ENCODE data around the gene SEC14L1.

SEC14L1 gene

DNA sequence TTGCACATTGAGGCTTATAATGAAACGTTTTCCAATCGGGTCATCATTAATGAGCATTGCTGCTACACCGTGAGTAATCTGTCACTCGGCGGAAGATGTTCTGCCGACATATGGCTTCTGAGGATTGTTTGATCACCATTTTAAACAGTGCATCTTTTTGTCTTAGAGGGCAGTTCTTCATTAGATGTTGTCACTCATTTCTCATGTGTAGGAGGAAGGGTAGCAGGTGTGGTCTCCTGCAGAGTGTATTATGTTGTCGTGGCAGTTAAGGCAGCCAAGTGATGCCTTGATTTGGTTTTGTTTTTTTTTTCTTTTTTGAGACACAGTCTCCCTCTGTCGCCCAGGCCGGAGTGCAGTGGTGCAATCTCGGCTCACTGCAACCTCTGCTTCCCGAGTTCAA lies 50.5 kb downstream of the SEC14L1 start:
- no peak for DNase-seq (ENCODE audit: low read depth)

DNA sequence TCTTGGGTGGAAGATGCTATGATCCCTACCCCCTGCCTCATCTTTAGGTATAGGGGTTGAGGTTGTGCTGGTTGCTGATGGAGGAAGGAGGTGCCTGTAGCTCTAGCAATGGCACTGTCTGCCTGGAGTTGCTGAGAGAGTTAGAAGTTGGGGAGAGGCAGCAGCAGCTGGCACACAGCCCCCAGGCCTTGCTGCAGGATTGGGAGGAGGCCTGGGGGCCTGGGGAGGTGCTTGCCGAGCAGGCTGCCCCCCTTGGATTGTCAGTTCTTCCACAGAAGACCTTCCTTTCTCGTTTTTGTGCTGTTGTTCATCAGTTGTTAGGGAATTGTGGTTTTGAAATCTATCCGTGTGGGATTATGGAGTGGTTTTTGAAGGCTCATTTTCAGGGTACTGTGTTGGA lies 52.9 kb downstream of the SEC14L1 start:
- DNase-seq (ENCODE audit: low read depth) = no peak

DNA sequence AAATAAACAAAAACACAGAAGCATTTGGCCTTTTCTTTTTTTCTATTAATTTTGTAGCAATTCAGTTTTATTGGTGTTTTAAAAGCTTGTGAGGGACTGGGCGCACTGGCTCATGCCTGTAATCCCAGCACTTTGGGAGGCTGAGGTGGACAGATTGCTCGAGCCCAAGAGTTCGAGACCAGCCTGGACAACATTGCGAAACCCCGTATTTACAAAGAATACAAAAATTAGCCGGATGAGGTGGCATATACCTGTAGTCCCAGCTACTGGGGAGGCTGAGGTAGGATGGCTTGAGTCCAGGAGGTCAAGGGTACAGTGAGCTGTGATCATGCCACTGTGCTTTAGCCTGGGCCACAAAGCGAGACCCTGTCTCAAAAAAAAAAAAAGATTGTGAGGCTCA lies 53.4 kb downstream of the SEC14L1 start:
- DNase-seq (ENCODE audit: low read depth) = no peak

DNA sequence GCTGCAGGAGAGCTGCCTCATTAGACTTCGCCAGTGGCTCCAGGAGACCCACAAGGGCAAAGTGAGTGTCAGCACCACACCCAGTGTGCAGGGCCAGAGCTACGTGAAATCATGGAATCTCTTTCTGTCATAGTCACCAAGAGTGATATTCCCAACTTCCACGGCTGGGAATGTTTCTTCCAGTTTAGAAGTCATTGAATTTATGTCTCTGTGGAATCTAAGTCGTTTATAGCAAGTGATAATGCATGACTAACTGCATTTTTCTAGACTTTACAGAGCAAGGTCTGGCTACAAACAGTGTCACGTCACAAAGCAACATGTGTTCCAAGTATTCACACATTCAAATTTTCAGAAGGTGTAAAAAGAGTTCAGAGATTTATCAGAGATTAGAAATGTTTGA lies 55.5 kb downstream of the SEC14L1 start:
- no peak for DNase-seq (ENCODE audit: low read depth)

DNA sequence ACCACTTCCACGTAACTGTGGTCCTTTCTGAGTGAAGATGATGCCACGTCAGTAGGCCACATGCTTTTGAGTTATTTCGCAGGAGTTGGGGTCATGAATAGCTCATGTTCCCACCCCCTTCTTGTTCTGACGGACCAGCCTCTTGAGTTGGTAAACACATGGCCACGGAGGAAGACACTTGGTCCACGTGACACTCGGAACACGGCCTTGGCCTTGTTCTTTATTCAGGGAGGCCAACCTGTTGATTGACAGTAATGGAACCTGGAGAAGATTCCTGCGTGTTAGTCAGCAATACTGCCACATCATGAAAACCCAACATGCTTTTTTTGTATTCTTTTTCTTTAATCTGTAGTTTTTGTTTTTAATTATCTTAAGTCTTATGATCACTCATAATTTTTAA lies 56.3 kb downstream of the SEC14L1 start:
- DNase-seq (ENCODE audit: low read depth) = no peak

DNA sequence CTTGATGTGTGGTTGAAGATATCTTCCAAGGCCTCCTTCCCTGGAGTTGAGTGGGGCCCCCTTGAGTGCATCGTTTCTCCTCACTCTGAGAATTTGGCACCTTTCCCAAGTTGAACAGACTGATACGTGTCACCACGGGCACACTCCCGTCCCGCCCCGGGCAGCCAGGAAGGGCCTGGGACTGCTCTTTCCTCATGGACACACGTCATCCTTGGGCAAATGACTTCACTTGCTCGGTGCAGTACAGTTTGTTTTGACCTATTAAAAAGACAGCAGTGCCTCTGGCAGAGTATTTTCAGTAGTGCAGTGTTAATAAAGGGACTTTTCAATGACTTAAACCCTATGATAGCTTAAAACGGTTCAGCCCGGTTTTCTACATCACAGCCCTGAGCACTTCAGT lies 59.9 kb downstream of the SEC14L1 start:
- no peak for DNase-seq (ENCODE audit: low read depth)

DNA sequence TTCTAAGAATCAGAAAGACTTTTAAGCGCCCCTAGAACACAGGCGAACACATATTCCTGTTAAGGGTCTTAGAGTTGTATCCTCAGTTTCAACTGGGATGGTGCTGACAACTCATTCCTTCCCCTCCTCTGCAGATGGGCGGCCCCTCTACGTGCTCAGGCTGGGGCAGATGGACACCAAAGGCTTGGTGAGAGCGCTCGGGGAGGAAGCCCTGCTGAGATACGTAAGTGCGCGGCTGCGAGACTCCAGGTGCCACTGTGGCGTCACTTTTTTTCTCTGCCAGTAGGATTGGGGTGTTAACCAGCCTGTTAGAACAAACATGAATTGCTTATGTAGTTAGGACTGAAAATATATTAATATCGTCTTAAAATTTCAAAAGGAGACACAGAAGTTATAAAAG lies 62.7 kb downstream of the SEC14L1 start:
- no peak for DNase-seq (ENCODE audit: low read depth)

DNA sequence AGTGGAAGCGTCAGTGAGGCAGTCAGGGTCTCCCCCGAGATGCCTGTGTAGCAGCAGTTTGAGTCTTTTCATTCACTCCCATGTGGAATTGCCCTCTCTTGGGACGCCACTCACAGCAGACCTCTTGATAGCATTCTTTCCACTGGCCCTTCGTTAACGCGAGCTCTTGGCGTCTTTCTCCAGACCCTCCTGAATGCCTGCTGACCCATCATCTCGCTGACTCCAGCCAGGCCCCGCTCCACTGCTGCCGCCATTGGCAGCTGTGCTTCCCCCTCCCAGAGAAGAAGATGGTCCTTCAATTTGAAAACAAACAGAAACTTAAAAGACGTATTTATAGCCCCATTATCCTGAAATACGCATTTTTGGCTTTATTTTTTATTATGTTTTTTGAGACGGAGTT lies 63.1 kb downstream of the SEC14L1 start:
- DNase-seq (ENCODE audit: low read depth) = no peak

DNA sequence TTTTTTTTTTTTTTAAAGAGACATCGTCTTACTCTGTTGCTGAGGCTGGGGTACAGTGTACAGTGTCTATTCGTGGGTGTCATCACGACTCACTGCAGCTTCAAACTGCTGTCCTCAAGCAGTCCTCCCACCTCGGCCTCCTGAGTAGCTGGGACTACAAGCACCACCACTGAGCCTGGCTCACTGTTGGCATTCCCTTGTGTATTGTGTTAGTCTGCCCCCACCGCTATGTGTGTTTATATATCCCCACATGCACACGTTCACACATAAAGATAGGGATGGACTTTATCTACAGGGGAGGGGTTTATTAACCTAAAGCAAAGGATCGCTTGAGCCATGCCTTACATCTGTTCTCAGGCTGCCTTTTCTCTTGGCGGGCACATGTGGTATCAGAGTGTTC lies 63.8 kb downstream of the SEC14L1 start:
- no peak for DNase-seq (ENCODE audit: low read depth)

DNA sequence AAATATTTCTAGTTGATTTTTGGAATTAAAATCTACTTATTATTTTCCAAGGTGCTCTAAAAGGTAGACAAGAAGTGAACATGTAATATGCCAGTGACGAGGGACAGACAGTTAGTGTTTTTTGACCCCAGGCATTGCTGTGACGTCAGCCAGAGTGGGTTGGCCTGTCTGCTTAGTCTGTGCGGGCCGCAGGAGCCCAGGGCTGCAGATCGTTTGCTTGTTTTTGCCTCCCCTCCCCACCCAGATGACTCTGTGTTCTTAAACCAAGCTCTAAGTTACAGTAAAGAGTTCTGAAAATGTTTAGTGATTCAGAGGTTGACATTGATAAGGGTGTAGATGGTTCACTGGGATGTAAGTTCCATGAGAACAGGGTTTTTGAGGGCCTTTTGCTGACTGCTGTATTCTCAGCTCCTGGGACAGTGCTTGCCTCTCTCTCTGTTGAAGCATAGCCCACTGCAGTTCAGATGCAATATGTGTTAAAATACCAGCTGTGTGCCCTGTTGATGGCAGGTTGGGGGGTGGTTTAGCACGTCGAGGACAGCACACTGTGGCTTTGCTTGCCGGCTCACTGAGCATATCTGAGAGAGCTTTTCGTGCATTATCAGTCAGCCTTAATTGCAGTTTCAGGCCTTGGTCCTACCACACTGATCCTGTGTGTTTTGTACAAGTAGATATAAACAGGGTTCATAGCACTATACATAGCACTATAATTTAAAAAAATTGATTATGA lies 64.8 kb downstream of the SEC14L1 start:
- no peak for DNase-seq (ENCODE audit: low read depth)

DNA sequence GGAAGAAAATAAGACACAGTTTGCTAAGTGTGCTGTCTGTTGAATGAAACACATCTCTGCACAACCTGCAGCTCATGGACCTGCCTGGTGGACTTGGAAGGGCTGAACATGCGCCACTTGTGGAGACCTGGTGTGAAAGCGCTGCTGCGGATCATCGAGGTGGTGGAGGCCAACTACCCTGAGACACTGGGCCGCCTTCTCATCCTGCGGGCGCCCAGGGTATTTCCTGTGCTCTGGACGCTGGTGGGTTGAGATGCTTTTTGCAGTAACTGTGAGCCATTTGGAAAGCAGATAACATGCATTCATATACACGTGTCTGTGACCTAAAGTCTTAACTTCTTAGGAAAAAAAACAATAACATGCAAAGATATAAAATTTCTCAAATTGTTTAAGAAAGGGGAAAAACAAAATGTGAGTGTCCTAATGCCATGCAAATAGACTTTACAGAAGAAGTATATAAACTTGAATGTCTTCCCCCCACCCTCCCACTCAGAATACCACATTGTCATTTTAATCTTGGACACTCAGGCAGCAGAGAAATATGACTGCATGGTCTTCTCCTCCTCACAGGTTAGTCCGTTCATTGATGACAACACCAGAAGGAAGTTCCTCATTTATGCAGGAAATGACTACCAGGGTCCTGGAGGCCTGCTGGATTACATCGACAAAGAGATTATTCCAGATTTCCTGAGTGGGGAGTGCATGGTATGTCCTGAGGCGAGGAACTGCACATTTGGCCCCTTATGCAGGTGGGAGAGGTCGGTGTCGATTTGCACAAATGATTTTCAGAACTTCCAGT lies 65.6 kb downstream of the SEC14L1 start:
- no peak for DNase-seq (ENCODE audit: low read depth)

DNA sequence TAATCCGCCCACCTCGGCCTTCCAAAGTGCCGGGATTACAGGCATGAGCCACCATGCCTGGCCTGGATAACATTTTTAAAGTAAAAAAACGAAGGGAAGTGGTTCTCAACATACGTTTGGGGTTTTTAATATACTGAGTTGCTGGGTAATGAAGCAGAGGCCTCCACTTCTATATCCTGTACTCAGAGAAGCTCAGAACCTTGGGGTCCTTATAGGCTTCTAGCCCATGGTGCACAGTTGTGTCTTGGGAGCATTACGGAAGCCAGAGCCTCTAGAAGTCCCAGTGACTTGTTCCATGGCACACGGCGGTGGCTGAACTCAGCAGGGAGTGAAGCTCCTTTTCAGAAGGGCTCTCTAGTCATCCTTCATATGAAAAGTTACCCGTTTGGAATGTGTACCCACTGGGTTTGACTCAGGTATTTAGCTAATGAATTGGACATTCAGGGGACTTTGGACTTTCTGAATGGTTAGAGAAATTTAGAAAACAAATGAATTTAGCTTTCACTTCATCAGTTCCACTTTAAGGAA lies 67.0 kb downstream of the SEC14L1 start:
- no peak for DNase-seq (ENCODE audit: low read depth)

DNA sequence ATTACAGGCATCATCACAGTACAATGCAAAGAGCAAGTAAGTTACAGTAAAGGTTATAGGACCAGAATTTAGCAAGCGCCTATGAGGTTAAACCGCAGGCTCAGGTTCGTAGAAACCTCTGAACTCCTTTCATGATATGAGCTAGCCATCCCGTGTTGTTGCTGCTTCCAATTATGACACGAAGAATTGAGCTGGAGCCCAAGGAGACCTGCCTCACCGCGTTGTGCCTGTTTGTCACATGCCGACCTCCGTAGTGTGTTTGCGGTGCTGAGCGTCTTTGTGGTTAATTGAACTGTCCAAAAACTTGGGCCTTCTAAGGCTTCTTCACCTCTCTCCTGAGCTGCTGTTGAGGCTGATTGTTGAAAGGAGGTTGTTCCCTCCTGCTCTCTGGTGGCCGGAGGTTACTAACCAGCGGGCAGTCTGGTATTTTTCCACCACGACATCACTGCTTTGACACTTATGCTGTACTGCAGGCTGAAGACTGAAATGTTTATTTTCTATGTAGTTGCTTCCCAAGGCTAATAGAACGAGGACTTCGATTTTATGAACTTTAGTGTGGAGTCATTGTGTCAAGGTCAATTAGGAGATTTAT lies 67.5 kb downstream of the SEC14L1 start:
- DNase-seq (ENCODE audit: low read depth) = no peak

DNA sequence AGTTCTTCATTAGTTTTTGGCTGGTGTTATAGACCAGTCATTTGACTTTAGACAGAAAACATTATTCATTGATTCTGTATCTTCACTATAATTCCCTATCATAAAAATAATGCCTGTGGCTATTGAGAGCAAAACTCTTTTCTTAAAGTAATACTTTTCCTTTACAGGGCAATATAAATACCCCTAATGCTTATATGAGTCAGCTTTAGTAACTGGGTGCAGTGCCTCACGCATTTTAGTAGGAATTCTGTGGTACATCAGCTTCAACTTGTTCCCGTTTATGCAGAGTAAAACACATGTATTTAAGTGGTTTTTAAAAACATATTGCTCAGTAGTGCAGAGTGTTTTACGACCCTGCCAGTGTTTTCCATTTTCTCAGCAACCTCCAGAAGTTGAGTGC lies 68.1 kb downstream of the SEC14L1 start:
- no peak for DNase-seq (ENCODE audit: low read depth)

DNA sequence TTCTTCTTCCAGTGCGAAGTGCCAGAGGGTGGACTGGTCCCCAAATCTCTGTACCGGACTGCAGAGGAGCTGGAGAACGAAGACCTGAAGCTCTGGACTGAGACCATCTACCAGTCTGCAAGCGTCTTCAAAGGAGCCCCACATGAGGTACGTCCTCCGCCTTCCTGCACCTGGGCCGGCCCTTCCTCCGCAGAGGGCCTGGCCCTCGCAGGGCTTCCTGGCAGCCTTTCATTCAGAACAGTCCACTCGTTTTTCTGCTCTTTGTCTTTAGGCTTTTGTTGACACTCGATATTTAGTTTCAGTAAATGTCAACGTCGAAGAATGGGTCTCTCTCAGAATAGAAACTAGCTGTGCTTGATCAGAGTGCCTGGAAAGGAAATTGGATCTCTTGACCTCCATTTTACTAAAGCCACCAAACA lies 68.6 kb downstream of the SEC14L1 start:
- no peak for DNase-seq (ENCODE audit: low read depth)

DNA sequence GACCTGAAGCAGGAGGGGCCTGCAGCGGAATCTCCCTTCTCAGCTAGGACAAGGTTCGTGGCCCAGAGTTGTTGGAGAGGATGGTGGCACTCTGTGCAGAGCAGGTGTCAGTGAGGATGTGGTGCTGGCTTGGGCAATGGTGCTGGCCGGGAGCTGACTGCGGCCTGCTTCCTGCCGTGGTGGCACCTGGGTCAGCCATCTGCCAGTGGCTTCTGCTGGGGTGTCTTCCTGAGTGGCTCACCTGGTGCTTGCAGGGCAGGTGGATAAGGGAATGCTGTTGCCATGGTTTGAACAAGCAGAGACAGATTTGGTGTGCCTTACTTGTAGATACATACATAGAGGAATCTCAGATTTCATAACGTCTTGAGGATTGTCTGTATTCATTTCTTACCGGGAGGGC lies 69.6 kb downstream of the SEC14L1 start:
- DNase-seq (ENCODE audit: low read depth) = no peak

DNA sequence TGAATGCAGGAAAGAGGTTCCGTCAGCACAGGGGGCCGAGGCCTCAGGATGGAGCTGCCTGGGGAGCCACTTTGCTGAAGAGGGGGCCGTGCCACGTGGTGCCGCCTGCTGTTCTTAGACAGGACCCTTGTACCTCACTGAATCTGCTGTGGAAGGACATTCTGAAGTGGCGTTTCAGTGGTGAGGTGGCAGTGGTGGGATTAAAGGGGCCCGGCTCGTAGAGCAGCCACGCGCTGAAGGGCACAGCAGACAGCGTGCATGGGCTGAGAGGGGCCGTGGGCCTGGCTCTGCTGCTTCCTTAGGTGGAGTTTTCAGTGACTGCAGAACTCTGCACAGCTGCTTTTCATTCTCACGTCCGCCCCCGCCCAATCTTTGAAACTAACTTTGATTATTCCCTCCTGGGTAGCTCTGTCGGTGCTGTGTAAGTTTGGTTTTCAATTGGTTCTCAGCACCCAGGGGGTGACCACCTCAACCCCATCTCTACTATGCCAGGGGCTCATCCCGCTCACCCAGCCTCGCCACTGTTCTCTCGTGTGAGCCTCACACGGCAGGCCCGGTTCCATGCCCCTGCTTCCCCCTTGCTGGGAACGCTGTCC lies 70.3 kb downstream of the SEC14L1 start:
- DNase-seq (ENCODE audit: low read depth) = no peak

DNA sequence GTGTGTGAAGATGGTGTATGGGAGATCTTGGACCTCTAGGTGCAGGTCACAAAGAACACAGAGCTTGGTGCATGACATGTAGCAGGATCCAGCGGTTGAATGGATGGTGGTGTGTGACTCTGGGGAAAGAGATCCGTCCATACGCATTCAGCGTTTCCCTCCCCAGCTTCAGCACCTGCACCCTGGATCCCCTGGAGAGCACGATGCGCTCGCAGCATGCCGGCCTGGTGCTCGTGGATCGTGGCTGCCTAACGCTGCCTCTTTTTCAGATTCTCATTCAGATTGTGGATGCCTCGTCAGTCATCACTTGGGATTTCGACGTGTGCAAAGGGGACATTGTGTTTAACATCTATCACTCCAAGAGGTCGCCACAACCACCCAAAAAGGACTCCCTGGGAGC lies 70.9 kb downstream of the SEC14L1 start:
- no peak for DNase-seq (ENCODE audit: low read depth)

DNA sequence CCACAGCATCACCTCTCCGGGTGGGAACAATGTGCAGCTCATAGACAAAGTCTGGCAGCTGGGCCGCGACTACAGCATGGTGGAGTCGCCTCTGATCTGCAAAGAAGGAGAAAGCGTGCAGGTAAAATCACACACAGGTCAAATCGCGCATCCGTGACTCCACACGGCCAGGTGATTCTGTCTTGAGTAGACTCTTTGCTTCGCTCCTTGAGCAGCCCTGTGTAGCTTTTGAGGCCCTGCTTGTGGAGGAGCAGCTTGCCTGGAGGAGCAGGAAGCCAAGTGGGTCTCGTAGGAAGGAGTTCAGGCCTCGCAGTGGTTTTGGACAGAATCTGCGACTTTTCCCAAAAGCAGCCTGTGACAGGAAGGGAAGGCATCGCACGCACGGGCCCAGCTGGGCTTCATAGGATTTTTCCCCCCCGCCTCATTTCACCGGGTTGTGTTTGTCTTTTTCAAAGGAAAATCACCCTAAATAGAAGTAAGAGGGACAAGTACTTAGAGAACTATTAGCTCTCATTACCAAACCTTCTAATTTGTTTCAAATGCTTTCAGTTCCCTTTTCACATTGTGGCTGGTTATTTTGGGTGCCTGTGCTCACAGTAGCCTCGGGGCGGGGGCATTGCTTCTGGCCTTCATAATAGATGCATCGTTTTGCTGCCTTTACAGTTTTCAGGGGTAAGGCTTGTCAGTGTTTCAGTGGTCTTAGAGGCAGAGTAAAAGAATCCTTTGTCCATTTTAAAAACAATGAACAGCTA lies 71.5 kb downstream of the SEC14L1 start:
- no peak for DNase-seq (ENCODE audit: low read depth)

DNA sequence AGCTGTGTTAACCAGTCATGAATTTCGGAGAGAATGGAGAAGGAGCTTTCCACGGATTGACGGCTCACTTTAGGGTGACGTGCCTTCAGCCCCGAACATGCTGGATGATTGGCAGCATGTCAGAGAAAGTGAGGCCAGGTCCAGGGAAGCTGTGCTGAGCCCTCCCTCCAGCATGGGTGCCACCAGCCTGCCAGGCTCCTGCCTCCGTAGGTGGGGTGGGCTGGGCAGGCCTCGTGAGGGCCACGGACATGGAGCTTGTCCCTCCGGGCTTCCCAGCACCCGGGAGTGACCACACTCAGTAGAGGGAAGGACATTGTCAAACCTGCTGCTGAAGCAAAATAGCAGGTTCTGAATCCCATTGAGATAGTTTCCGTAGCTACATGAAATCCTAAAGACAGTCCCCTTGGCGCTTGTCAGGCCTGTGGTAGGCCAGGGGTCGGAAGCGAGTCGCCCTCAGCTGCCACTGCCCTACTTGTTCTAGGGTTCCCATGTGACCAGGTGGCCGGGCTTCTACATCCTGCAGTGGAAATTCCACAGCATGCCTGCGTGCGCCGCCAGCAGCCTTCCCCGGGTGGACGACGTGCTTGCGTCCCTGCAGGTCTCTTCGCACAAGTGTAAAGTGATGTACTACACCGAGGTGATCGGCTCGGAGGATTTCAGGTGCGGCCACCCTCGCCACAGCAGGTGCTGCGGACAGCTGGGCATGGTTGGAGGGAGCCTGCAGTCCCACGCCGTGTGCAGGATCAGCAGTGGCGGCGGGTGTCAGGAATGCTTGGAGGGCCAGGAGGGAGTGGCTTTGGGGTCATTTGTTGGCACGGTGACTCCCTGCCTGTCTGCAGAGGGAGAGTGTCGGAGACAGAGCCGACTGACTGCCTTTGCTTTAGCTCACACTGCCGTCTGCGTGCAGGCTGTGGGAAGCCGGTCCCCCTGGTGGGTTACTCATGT lies 72.3 kb downstream of the SEC14L1 start:
- DNase-seq (ENCODE audit: low read depth) = no peak

DNA sequence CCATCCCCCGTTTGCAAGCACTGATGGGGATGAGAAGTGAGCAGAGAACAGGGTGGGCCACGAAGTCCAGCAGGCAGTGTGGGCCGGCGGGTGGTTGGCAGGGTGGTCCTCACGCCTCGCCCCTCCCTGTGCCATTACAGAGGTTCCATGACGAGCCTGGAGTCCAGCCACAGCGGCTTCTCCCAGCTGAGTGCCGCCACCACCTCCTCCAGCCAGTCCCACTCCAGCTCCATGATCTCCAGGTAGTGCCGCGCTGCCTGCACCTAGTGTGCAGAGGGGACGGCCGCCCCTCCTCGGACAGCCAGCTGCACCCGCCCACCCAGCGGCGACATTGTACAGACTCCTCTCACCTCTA lies 73.0 kb downstream of the SEC14L1 start:
- DNase-seq (ENCODE audit: low read depth) = no peak
